ENCODE measurements around the gene LRRC61.

The LRRC61 gene

GRCh38 chr7:150358988-150359621 lies 36.0 kb downstream of the LRRC61 start:
- no peak for TF ChIP-seq CTCF (conservative IDR thresholded peaks at IDR 0.05; ENCODE audit: low read depth, low read length)
- DNase-seq (ENCODE audit: low read depth), result no peak
- no peak overlapping the region for H3K4me3 ChIP-seq (ENCODE audit: low read length)

DNA sequence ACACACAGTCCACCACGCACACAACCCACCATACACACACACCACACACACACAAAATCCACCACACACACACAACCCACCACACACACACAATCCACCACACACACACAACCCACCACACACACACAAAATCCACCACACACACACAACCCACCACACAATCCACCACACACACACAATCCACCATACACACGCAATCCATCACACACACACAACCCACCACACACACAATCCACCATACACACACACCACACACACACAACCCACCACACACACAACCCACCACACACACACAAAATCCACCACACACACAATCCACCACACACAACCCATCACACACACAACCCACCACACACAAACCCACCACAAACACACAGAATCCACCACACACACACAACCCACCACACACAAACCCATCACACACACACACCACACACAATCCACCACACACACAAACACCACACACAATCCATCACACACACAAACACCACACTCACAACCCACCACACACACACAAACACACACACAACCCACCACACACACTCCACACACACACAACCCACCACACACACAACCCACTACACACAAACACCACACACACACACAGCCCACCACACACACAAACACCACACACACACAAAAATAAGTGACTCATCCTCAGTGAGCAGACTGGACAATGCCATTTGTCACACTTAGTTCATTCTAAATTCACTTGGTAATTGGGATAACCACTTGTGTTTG lies 36.6 kb downstream of the LRRC61 start:
- H3K4me3 ChIP-seq (ENCODE audit: low read length), result no peak overlapping the region
- no peak for TF ChIP-seq CTCF (conservative IDR thresholded peaks at IDR 0.05; ENCODE audit: low read depth, low read length)
- DNase-seq (ENCODE audit: low read depth), result no peak

DNA sequence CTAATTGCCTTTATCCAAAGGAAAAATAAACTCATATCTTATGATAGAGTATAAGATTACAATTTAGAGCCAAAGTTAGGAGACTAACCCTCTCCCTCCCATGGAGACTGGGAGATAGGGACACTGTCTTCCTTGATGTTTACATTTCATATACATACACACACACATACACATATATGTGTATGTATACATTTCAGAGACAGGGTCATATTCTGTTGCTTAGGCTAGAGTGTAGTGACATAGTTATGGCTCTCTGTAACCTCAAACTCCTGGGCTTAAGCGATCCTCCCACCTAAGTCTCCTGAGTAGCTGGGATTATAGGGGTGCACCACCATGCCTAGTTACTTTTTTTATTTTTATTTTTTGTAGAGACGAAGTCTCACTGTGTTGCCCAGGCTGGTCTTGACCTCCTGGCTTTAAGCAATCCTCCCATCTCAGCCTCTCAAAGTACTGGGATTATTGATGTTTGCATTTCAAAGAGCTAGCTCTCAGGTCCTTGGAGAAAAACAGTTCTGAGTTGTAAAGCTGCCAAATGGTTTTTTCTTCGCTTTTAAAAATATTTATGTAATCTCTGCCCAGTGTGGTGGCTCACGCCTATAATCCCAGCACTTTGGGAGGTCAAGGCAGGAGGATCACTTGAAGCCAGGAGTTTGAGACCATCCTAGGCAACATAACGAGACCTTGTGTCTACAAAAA lies 37.4 kb downstream of the LRRC61 start:
- no peak for TF ChIP-seq CTCF (conservative IDR thresholded peaks at IDR 0.05; ENCODE audit: low read depth, low read length)
- DNase-seq (ENCODE audit: low read depth), result no peak
- H3K4me3 ChIP-seq (ENCODE audit: low read length), result no peak overlapping the region

GRCh38 chr7:150361402-150361801 lies 38.2 kb downstream of the LRRC61 start:
- DNase-seq (ENCODE audit: low read depth), result no peak
- no peak for TF ChIP-seq CTCF (conservative IDR thresholded peaks at IDR 0.05; ENCODE audit: low read depth, low read length)
- H3K4me3 ChIP-seq (ENCODE audit: low read length), result no peak overlapping the region

DNA sequence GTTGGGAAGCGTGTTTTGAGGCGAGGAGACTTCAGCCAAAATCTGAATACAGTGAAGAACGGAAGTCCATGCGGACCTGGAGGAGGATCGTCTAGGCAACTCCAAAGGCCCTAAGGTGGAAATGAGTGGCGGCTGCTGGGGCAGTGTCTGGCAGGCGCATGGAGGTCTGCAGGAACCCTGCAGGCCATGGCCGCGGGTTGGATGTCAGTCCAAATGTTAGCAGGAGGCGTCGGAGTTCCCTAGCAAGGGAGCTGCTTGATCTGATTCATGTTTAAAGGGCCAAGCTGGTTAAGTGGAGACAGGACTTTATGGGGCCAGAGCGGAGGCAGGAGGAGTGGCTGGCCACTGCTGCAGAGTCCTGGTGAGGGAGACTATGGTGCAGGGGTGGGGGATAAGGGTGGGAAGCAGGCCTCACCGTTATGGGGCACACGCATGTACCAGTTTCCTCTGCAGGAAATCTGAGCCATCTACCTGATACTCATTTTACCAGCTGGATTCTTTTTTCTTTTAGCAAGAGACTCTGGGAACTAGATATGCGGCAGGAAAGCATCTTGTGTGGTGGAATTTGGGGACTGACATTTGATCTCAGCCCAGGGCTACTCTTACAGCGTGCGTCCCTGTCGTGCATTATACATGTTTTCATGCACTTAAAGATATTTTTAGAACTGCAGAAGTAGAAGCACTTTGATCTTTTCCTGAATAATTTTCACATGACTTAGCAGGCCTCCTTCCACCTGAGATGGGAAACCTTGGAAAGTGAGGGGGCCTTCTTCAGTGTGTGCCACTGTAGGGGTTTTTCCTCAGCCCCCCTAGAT lies 38.9 kb downstream of the LRRC61 start:
- no peak overlapping the region for H3K4me3 ChIP-seq (ENCODE audit: low read length)
- no peak for DNase-seq (ENCODE audit: low read depth)
- TF ChIP-seq CTCF (conservative IDR thresholded peaks at IDR 0.05; ENCODE audit: low read depth, low read length), result no peak

DNA sequence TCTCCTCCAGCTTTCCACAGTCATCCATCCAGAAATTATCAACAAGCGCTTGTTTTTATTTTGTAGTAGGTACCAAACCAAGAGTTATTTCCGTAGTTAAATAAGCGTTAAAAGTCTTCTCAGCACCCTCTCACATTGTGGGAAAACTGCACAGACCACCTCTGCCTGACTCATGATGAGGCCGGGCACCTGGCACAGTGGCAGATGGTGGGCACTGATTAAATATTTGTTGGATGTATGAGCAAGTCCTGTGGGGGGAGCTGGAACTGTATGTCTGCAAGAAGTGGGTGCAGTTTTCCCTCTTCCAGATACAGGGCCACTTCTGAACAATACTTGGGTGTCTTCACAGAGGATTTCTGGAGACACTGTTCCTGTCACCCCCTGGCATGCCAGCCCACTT lies 40.2 kb downstream of the LRRC61 start:
- TF ChIP-seq CTCF (conservative IDR thresholded peaks at IDR 0.05; ENCODE audit: low read depth, low read length), result no peak
- no peak for DNase-seq (ENCODE audit: low read depth)
- no peak overlapping the region for H3K4me3 ChIP-seq (ENCODE audit: low read length)
